B cell (primary cell): ENCODE measurements around the gene ZNF790.

Experiments used
- EZH2 ChIP-seq: IDR thresholded peaks from 2 replicates; pipeline ENCODE4 v1.6.1; 2012; ENCODE audit warnings: borderline replicate concordance, low read depth, mild to moderate bottlenecking, moderate library complexity, low read length; ENCODE audit not compliant: insufficient read depth, poor library complexity, severe bottlenecking
- TF ChIP-seq, protein P1 (sequence below): fragments of 200-600 bp; IDR thresholded peaks from one replicate; pipeline ENCODE4 v1.8.0; 2022; ENCODE audit warnings: antibody characterized with exemption, mild to moderate bottlenecking

DNA sequence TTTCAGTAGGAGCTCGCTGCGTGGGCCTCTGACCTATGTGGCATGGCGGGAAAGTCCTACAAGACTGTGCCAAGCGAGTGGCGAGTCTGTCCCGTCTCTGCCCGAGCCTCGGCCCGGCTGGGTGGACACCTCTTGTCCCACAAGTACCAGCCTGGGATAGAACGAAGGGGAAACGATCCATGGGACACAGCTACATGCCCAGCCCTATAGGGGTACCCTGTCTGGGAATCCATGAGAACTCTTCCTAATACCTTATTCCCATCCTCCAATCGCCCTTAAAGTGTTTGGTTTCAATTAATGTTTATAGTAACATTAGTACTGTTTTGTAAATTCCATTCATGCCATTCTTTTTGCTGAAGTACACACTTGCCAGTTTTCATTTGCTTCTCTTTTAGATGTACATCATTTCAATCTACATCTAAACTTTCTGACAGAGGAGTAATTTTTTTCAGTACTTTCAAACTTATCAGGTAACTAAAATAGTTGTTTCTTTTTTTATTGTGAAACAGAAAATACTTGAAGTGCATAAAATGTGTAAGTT, 667 bp upstream of the ZNF790 start:
- TF ChIP-seq, protein P1, sequence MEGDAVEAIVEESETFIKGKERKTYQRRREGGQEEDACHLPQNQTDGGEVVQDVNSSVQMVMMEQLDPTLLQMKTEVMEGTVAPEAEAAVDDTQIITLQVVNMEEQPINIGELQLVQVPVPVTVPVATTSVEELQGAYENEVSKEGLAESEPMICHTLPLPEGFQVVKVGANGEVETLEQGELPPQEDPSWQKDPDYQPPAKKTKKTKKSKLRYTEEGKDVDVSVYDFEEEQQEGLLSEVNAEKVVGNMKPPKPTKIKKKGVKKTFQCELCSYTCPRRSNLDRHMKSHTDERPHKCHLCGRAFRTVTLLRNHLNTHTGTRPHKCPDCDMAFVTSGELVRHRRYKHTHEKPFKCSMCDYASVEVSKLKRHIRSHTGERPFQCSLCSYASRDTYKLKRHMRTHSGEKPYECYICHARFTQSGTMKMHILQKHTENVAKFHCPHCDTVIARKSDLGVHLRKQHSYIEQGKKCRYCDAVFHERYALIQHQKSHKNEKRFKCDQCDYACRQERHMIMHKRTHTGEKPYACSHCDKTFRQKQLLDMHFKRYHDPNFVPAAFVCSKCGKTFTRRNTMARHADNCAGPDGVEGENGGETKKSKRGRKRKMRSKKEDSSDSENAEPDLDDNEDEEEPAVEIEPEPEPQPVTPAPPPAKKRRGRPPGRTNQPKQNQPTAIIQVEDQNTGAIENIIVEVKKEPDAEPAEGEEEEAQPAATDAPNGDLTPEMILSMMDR, result no peak
- TF ChIP-seq EZH2, result no peak
